ENCODE data around the gene TLR3.

The TLR3 gene

DNA sequence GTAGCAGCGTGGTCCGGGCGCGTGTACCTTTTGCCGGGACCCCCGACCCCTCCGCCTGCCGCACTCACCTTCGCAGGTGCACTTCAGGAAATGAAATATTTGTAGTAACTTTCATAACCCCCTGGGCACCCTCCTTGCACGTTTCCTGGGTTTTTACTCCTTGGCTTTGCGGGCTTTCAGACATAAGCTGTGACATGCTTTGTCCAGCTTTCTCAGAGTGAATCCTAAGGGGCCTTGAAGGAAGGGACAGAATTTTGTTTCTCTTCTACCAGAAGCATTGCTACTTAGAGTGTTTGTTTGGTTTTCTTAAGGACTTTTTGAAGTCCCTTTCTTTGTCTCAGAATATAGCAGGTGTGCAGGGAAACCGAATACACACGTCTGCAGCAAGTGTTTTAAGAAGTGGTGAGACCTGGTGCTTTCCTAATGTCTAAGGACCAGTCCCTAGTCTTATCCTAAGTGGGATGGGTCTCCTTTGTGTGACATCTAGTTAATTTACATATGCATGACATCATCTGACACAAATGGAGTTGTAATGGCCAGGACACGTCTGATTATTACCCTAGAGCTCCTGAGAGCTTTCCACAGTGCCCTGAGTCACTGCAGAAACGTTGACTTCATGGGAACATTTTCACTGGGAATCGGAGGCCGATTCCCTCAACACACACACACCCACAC is 36.8 kb downstream of the TLR3 start:
- no peak for DNase-seq

DNA sequence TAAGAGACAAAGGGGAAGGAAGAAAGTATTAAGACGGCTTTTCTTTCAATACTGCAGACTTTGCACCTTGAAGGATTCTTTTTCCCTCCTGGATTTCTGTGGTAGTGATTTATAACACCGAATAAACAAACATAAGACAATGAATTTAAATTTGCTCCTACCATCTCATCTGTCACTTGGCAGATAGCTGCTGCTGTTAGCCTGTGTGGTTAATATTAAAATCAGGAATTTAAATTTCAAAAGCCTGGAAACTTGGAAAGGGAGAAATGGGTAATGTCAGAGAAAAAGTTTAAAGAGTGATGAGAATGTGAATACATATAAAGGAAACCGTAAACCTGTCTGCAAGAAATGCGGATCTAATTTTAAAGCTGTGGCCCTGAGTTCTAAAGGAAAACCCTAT is 39.0 kb downstream of the TLR3 start:
- DNase-seq: no peak

- no peak for DNase-seq
These were observed 39.4 kb downstream of the TLR3 start for GRCh38 chr4:186108391-186108790.

- DNase-seq: no peak
These were observed 40.3 kb downstream of the TLR3 start for GRCh38 chr4:186109245-186109644.

DNA sequence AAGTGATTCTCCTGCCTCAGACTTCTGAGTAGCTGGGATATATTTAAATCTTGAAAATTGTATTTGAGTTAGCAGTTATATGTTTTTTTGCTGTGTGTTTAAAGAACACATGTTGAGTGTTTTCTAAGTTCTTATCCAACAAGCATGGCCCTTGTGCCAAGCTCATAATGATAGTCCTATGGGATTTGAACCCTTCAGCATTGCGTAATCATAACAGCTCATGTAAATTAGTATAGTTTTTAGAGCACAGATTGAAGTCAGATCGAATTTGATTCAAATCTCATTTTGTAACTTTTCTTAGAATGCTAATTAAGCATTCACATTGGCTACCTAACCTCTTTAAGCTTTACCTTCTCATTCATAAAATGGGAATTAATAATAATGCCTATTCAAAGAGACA is 47.7 kb downstream of the TLR3 start:
- DNase-seq: no peak

DNA sequence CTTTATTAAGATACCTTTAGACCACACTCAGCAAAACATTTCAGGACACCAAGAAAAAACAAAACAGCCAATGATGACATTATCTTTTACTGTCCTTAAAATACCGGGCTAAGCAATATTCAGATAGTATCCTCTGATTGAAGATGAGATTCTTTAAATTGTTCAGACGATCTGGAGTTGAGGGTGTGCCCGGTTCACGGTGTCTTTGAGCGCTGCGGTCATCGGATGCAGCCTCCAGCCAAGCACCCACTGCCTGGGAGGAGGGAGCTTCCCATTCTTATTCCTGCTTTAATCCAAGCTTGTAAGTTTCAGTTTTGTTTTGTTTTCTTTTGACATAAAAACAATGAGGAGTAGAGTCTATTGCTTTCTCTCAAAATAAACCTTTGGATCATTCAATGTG is 49.6 kb downstream of the TLR3 start:
- no peak for DNase-seq

DNA sequence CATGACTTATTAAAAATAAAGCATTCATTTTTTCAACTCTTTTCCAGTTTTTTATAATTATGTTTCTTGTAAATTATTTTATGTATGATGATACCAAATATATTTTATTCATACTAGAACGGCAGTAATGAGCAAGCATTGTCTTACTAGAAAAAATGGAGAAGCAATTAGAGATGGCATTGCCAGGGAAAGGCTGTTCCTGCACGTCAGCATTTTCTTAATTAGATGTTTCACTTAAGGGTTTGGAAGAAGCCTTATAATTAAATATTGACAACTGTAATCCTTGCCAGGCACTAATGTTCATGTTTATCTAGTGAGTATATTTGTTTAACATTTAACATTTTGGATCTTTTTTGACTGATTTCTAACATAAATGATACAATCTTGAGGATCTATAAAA is 52.1 kb downstream of the TLR3 start:
- DNase-seq: no peak

- no peak for DNase-seq
These were observed 59.9 kb downstream of the TLR3 start for GRCh38 chr4:186128842-186129241.

DNA sequence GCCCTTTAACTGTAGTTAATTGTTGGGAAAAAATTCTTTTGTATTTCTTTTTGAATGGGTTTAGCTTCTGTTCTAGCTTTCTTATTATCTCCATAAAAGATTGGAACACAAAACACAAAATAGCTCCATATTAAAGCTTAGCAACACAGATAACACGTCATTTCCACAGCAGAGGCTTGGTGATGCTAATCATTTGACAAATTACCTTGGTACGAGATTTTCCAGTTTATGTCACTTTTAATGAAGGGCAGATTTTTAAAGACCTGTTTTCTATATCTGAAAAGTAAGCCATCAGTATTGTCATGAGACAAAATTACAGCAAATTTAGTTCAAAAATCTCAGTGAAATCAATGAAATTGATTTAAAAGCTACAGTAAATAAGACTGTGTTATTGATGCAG is 63.0 kb downstream of the TLR3 start:
- no peak for DNase-seq

- peak; percentile 64 for DNase-seq
These were observed 63.8 kb downstream of the TLR3 start for GRCh38 chr4:186132577-186133242.

GRCh38 chr4:186134257-186134656 is 65.3 kb downstream of the TLR3 start:
- no peak for DNase-seq

DNA sequence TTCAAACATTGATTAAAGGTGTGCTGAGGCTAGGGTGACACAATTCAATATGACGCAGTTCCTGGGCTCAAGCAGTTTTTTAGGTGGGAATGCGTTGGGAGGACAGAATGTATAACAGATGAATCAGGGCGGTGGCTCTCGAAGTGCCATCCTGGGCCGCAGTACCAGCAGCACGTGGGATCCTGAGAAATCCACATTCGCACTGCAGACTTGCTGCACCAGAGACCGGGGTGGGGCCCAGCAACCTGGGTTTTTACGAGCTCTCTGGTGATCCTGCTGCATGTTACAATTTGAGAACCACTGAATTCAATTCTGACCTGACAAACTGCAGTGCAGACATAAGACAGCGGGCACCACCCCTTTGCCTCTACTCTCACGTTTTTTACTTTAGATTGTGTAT is 65.9 kb downstream of the TLR3 start:
- DNase-seq: no peak

DNA sequence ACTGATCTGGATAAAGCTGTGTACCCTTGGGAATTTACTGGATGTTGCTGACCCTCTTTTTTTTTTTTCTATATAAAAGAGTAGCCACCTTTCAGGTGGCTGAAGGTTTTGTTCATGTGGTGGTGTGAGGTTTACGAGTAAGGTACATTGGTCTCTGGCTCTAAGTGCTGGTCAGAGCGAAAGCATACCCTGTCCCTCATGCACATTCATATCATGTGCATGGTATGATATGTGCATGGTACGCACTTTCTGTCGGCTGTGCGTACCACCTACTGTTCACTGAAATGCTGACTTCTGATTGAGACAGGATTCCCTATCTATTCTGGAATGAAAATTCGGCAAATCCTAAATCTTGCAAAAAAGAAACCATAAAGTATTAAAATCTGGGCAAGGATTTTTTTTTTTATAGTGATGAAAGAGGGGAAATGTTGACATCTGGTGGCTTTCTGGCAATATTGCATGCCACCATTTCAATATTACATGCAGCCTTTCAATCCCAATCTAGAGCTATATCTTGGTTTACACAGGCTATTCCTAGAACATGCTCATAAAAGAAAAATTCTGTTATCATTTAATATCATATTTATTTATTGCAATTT is 68.3 kb downstream of the TLR3 start:
- peak; percentile 24 for DNase-seq
